HepG2 (cell line): ENCODE data around the gene DNAI4.

Experiments used
- CBX1 ChIP-seq: IDR thresholded peaks from one replicate; pipeline ENCODE4 v1.6.1; 2016; ENCODE audit warnings: antibody characterized with exemption, low read depth
- CENPBD1 ChIP-seq: sonication (generic); formaldehyde crosslinking; IDR thresholded peaks from 2 replicates; pipeline ENCODE4 v1.8.0; 2022; ENCODE audit warnings: missing genetic modification reagents, low read depth, mild to moderate bottlenecking, borderline replicate concordance
- CTCF ChIP-seq: sonication (generic); formaldehyde crosslinking; IDR thresholded peaks from 2 replicates; pipeline ENCODE4 v1.5.0; 2020; ENCODE audit warnings: mild to moderate bottlenecking, missing genetic modification reagents, moderate library complexity
- FOXA1 ChIP-seq, 2 experiments: fragments of 450-650 bp in 1 of 2; sonication (generic) in 1 of 2; formaldehyde crosslinking in 1 of 2; IDR thresholded peaks; 2 replicates each; pipeline versions ENCODE4 v1.4.0 to v1.6.1; 2016 to 2020; ENCODE audit warnings: missing genetic modification reagents in 1 of 2
- POLR2AphosphoS5 ChIP-seq: IDR thresholded peaks from 2 replicates; pipeline ENCODE4 v1.6.1; 2012; ENCODE audit warnings: low read depth, low read length
- RELA ChIP-seq: sonication (generic); formaldehyde crosslinking; IDR thresholded peaks from 2 replicates; pipeline ENCODE4 v1.4.0; 2020; ENCODE audit warnings: missing genetic modification reagents
- ZNF446 ChIP-seq: sonication (generic); formaldehyde crosslinking; IDR thresholded peaks from 2 replicates; pipeline ENCODE4 v1.5.0; 2020; ENCODE audit warnings: mild to moderate bottlenecking, missing genetic modification reagents
- ZNF770 ChIP-seq: sonication (generic); formaldehyde crosslinking; IDR thresholded peaks from 2 replicates; pipeline ENCODE4 v1.5.0; 2020; ENCODE audit warnings: mild to moderate bottlenecking, missing genetic modification reagents
- ZNF792 ChIP-seq: IDR thresholded peaks from 2 replicates; pipeline ENCODE4 v1.6.1; 2016

GRCh38 chr1:66770240-66770639 is 154.4 kb downstream of the DNAI4 start:
- TF ChIP-seq CENPBD1 (CRISPR knock-in tag) (no peak), ZNF770 (CRISPR knock-in tag) (no peak), FOXA1 (IDR thresholded peaks at IDR 0.05) (no peak), FOXA1 (CRISPR knock-in tag; IDR thresholded peaks at IDR 0.05) (no peak), CBX1 (no peak), CTCF (CRISPR knock-in tag) (no peak), RELA (CRISPR knock-in tag) (no peak), ZNF792 (CRISPR knock-in tag) (no peak), POLR2AphosphoS5 (no peak), ZNF446 (CRISPR knock-in tag) (no peak)
